ENCODE measurements around the gene CCDC158.
"Not testable (repeated sequence)": the region's sequence is repeated elsewhere in the genome, so short reads cannot be mapped to it uniquely, and the experiment has no call there.

Gene CCDC158

GRCh38 chr4:76429636-76430035 is 8.7 kb upstream of the CCDC158 start:
- DNase-seq = no peak

- DNase-seq = no peak
Observed at GRCh38 chr4:76426272-76426671, 5.3 kb upstream of the CCDC158 start.

GRCh38 chr4:76423159-76423558 is 2.2 kb upstream of the CCDC158 start:
- not testable (repeated sequence) for DNase-seq

- DNase-seq = no peak
Observed at GRCh38 chr4:76420188-76420761, 666 bp downstream of the CCDC158 start.

DNA sequence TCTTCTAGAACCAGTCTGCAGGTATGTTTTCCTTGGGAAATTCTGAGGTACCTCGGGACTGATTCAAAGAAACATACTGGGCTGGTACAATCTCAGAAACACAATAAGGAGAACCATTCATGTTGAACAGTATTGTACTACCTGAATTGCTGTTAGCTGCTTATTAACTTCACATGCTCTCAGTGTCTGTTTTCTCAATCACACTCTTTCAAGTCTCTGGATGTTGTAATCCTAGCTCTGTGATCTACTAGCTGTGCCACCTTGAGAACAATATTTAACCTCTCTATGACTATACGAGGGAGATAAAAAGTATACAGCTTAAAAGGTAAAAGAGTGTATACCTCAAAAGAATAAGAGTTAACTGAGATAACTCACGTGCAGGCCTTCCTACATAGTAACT is 10.3 kb downstream of the CCDC158 start:
- DNase-seq = no peak

DNA sequence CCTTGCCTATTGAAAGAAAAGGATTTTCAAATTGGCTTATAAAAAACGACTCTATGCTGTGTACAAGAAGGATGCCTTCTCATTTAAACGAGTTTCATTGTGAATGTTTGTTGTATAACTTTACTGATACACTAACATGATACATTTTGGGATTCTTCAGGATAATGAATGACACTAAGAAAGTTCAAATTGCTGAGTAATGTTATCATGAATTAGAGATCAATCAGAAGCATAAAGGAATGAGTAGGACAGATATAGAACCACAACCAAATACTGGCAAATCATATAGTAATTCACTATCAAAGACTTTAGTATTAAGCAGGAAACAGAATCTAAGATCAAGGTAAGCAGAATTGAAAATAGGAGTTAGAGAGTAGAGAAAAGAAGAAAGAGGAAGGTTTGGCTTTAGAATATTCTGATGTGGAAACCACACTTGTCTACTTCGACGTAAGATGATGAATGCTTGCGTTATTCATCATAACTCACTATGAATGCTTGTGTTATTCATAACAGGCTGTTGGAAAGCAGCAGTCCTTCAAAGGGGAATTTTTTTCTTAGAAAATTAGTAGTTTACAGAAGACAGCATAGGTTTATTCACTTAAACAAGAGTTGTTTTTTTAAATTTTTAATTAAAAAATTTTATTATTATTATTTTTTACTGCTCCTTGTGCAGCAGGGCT is 13.4 kb downstream of the CCDC158 start:
- no peak for DNase-seq

- no peak for DNase-seq
Observed at GRCh38 chr4:76406081-76406480, 14.9 kb downstream of the CCDC158 start.

DNA sequence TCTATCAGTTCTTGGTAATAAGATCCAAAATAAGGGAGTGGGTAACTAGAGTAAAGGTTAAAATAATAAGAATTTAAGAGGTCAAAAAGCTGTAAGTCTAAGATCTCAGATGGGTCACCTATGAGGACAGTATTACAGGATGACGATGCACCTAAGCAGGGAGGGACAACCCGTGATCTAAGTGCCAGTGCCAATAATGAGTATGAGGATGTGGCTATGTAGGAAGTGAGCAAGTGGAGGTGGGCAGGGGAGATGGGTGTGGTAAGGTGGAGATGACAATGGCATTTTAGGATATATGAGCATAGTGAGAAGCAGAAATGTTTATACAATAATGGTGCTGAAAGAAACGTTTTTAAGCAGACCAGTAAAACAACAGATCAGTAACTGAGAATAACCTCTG is 19.3 kb downstream of the CCDC158 start:
- DNase-seq = no peak

DNA sequence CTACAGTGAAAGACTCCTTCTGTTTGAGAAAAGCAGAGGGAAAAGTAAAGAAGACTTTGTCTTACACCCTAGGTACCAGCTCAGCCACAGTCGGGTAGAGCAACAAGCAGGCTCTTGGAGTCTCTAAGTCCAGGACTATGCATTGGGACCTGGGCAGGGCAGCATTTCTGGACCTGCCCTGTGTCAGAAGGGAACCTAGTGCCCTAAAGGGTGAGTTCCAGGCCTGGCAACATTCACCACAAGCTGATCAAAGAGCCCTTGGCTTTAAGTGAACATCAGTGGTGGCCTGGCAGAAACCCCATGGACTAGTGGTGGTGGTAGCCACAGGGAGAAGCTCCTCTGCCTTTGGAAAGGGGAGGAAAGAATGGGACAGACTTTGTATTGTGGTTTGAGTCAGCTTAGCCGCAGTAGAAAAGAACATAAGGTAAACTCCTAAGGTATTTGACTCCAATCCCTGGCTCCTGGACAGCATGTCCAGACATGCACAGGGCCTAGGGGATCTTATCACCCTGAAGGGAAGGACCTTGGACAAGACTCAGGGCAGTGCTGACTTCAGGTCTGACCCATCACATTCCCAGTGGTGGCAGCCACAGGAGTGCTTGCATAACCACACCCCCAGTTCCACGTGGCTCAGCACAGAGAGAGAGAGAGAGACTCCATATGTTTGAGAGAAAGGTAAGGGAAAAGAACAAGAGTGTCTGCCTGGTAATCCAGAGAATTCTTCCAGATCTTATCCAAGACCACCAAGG is 32.6 kb downstream of the CCDC158 start:
- no peak for DNase-seq

DNA sequence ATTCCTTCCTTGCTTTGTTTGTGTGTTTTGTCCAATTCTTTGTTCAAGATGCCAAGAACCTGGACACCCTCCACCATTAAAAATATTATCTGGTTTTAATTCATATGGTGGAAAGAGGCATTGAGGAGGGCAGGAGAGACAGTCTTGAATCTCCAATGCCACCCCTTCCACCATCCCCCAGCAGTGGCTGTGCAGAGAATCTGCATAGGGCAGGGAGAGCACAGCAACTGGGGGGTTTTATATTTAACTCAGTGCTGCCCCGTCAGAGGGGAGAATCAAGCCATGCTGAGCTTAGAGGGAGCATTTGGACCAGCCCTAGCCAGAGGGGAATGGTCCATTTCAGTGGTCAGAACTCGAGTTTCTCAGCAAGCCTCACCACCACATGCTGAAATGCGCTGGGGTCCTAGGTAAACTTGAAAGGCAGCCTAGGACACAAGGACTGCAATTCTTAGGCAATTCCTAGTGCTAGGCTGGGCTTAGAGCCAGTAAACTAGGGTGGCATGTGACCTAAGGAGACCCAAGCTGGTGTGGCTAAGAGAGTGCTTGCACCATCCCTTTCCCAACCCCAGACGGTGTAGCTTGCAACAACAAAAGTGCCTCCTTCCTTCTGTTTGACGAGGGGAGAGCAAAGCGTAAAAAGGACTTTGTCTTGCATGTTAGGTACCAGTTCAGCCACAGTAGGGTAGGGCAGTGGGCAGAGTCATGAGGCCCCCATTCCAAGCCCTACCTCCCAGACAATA is 34.2 kb downstream of the CCDC158 start:
- no peak for DNase-seq

GRCh38 chr4:76385974-76386373 is 35.0 kb downstream of the CCDC158 start:
- no peak for DNase-seq

DNA sequence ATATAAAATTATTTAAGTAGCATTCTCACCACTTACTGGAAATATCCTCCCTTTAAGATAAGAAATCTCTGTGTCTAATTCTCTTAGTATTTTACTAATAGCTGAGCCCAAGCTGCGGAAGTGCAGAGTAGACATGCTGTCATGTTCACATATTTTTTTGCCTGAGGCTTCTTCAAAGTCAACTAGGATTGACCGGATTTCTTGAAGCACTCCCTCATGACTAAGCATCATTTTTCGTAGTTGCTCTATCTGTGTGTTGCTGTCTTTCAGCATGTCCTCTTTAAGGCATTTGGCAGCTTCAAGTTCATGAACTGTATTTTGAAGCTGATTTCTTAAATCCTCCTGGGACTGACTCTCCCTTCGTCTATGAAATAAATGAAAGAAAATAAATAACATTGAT is 36.9 kb downstream of the CCDC158 start:
- no peak for DNase-seq

DNA sequence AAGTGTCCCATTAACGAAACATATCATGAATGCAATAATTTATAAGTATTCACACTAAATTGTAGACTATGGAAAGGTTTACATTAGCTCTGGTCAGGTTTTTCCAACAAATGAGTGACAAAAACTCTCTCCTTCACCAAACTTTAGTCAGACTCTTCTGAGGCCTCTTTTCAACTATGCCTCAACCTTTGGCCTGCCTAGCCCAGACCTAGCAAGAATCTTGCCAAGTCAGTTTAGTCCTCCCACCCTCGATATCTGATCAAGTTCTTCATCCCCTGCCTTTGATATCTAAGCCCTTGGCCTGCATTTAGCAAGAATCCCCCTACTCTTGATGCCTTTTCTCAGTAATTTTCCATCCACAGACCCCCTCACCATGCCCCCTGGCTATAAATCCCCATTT is 37.9 kb downstream of the CCDC158 start:
- no peak for DNase-seq

DNA sequence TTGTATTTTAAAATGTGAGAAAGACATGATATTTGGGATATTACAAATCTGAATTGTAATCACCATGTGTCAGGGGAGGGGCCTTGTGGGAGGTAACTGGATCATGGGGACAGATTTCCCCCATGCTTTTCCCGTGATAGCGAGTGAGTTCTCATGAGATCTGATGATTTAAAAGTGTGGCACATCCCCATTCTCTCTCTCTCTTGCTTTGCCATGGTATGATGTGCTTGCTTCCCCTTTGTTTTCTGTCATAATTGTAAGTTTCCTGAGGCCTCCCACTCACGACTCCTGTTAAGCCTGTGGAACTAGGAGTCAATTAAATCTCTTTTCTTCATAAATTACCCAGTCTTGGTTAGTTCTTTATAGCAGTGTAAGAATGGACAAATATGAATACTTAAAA is 39.0 kb downstream of the CCDC158 start:
- no peak for DNase-seq

GRCh38 chr4:76380561-76380960 is 40.4 kb downstream of the CCDC158 start:
- no peak for DNase-seq

- DNase-seq = peak; percentile 11 to 18
Observed at GRCh38 chr4:76377911-76378310, 43.0 kb downstream of the CCDC158 start.

DNA sequence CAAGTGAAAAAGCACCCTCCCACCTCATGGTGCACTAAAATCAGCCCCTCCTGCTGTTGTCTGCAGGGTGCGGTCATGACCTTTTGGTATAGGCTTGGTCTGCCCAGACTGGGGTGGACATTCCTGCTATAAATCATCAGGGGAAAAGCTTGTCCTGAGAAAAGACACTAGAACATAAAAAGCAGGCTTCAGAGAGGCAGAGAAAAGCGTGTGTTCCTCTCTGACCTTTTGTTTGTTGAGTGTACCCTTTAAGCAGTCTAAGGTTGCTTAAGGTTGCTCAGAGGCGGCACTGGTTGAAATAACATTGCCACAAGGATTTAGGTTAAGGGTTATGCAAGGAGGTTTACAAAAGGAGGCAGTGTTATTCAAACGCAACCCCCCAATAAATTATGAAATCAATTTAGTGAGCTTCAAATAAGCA is 43.5 kb downstream of the CCDC158 start:
- no peak for DNase-seq

- no peak for DNase-seq
Observed at GRCh38 chr4:76376534-76376933, 44.4 kb downstream of the CCDC158 start.

DNA sequence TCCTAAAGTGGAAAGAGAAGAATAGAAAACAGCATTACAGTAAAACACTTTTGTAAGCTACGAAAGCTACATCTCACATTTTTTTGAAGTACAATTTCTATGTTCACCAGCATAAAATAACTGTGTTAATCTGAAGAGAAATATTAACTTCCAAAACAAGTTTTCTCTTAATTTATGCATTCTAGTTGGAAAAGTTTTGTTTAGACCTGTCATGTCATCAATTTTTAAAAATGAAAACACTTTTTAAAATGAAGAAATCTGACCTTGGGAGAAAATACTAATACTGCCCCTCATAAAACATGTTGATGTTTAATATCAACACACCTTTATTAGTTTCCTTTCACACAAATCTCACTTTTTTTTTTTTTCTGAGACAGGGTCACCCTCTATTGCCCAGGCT is 45.2 kb downstream of the CCDC158 start:
- DNase-seq = no peak

DNA sequence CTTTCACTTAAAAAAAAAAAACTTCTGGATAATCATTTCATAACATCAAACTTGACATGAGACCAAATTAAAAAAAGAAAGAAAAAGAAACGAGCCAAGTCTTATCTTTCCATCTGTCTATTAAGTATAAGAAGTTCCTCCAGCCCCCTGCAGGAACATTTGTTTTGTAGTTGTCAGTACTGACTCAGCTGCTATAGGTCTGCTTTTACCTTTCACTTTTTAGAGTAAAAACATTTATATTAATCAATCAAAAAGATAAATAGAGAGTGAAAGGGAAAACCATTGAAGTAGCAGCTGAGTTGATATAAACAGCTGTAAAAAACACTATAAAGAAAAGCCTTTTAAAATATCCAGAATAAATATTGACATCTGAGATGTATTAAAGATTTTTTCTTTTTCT is 46.1 kb downstream of the CCDC158 start:
- no peak for DNase-seq

DNA sequence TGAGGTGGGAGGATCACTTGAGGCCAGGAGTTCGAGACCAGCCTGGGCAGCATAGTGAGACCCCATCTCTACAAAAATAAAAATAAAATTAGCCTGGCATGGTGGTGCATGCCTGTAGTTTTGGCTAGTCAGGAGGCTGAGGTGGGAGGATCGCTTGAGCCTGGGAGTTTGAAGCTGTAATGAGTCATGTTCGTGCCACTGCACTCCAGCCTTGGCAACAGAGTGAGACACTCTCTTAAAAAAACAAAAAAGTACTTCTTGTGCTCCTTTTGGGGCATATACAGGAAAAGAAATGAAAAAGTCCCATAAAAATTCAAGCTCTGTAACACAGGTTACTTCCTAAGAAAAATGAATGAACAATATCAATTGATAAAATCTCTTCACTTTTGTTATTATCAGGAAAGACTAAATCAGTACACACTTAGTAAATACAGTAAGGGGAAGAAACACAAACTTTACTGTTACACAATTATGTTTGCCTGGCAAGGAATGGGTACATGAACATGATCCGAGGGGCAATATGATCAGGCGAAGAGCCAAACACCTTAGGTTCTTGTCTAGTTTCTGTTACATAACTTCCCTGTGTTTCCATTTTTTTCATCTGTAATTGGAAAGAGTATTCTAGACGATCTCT is 46.9 kb downstream of the CCDC158 start:
- DNase-seq = no peak

- DNase-seq = no peak
Observed at GRCh38 chr4:76366737-76367136, 54.2 kb downstream of the CCDC158 start.

- no peak for DNase-seq
Observed at GRCh38 chr4:76365636-76366035, 55.3 kb downstream of the CCDC158 start.
